BE2C (cell line): ENCODE results near the gene VTI1A.

Experiments
- DNase-seq: peaks from one replicate; pipeline ENCODE4 v3.0.0-alpha.2; 2020
- H3K27me3 ChIP-seq: fragments of 250-450 bp; sonication (Bioruptor Pico); 2 replicates; pipeline ENCODE4 v1.5.1; 2020; ENCODE audit warnings: mild to moderate bottlenecking
- H3K36me3 ChIP-seq: fragments of 250-450 bp; sonication (Bioruptor Pico); 2 replicates; pipeline ENCODE4 v1.5.1; 2020; ENCODE audit warnings: mild to moderate bottlenecking
- H3K4me1 ChIP-seq: fragments of 250-450 bp; sonication (Bioruptor Pico); 2 replicates; pipeline ENCODE4 v1.5.1; 2020
- H3K4me3 ChIP-seq: 2 replicates; pipeline ENCODE4 v1.5.1; 2011; ENCODE audit warnings: low read depth, low read length
- H3K9me3 ChIP-seq: fragments of 250-450 bp; sonication (Bioruptor Pico); 2 replicates; pipeline ENCODE4 v1.5.1; 2020
- CTCF ChIP-seq: IDR thresholded peaks from 2 replicates; pipeline ENCODE4 v1.5.1; 2012; ENCODE audit warnings: mild to moderate bottlenecking, low read depth, low read length

The VTI1A gene

DNA sequence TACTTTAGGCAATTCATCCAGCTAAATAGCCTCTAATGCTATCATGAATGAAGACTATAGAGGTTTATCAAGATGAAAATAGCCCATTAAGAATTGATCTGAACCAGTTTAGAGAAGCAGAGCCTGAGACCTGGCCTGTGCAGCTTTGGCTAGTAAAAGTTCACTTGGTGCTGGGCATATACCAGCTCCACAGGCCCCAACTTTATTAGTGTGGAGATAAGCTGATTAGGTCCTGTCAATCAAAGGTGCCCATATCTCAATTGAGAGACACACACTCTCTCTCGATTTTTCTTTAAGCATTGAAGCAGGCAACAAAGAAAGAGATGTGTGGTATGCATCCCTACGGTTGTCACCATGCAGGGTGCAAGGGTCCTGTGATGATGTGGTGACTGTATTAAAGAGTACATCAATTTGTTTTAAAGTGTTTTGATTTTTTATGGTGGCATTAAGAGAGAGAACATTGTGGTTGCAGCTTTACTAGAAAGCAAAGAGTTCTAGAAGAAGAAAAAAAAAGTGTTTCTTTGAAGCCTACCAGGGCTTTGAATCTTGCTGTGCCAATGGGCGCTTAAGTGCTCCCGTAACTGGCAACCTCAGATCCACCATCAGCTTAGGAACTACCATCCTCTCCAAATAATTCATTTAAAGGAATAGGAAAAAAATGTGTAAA lies 111.6 kb downstream of the VTI1A start:
- H3K27me3 ChIP-seq: no peaks in the 10 kb centered on the region
- peaks cover 3% of the 10 kb centered on the region; the same call in 1 of the 2 replicates for H3K4me1 ChIP-seq
- H3K4me3 ChIP-seq: no peak overlapping the region
- TF ChIP-seq CTCF: no peak
- H3K36me3 ChIP-seq: no peaks in the 10 kb centered on the region
- no peaks in the 10 kb centered on the region for H3K9me3 ChIP-seq
- DNase-seq: peak; percentile 13

DNA sequence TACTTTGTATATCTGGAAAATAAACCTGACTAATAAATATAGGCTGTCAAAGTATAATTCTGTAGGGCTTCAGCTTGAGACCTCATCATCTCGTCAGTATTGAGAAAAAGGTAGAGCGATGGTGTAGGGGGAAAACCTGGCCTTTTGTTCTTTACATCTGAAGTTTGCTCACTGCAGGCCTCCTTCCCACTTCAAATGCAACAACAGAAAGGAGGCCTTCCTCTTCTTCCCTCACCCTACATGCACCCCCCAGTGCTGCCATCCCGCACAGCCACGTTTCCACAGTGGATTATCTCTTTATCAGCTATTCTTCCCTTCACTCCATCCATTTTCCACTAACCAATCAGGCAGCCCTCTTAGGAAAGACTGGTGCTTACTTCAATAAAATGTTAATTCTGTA lies 112.3 kb downstream of the VTI1A start:
- Histone ChIP-seq H3K4me3 (no peak overlapping the region), H3K27me3 (no peaks in the 10 kb centered on the region), H3K9me3 (no peaks in the 10 kb centered on the region), H3K36me3 (no peaks in the 10 kb centered on the region), H3K4me1 (peaks cover 3% of the 10 kb centered on the region; the same call in 1 of the 2 replicates)
- DNase-seq: no peak
- TF ChIP-seq CTCF: no peak

GRCh38 chr10:112562122-112562521 lies 115.1 kb downstream of the VTI1A start:
- no peaks in the 10 kb centered on the region for H3K9me3 ChIP-seq
- no peaks in the 10 kb centered on the region for H3K36me3 ChIP-seq
- no peak overlapping the region for H3K4me3 ChIP-seq
- no peak for DNase-seq
- peaks cover 6% of the 10 kb centered on the region; the same call in 1 of the 2 replicates for H3K4me1 ChIP-seq
- no peaks in the 10 kb centered on the region for H3K27me3 ChIP-seq
- no peak for TF ChIP-seq CTCF

- no peak for DNase-seq
- Histone ChIP-seq H3K9me3 (no peaks in the 10 kb centered on the region), H3K36me3 (no peaks in the 10 kb centered on the region), H3K27me3 (no peaks in the 10 kb centered on the region), H3K4me3 (no peak overlapping the region), H3K4me1 (peaks cover 6% of the 10 kb centered on the region; the same call in 1 of the 2 replicates)
- TF ChIP-seq CTCF: no peak
These were observed 116.0 kb downstream of the VTI1A start for GRCh38 chr10:112562809-112563663.

DNA sequence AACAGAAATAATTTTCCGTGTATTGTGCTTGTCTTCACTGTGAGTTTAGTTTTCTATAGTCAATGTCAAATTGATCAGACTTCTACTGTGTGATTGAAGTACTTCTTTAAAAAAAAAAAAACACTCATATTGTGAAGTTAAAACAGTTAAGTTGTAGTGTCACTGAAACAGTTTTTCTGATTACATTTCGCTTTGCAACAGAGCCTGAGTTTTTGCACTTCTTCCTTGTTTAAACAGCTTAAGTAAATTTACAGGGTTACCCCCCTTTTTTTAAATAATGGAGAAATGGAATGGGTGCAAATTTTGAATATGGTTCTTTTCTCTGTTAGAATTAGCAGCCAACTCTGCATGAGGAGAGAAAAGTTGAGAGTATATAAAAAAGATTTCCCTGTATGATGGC lies 117.3 kb downstream of the VTI1A start:
- H3K4me1 ChIP-seq: peaks cover 3% of the 10 kb centered on the region; the same call in 1 of the 2 replicates
- H3K27me3 ChIP-seq: no peaks in the 10 kb centered on the region
- no peaks in the 10 kb centered on the region for H3K36me3 ChIP-seq
- no peak for DNase-seq
- no peak overlapping the region for H3K4me3 ChIP-seq
- TF ChIP-seq CTCF: no peak
- no peaks in the 10 kb centered on the region for H3K9me3 ChIP-seq

DNA sequence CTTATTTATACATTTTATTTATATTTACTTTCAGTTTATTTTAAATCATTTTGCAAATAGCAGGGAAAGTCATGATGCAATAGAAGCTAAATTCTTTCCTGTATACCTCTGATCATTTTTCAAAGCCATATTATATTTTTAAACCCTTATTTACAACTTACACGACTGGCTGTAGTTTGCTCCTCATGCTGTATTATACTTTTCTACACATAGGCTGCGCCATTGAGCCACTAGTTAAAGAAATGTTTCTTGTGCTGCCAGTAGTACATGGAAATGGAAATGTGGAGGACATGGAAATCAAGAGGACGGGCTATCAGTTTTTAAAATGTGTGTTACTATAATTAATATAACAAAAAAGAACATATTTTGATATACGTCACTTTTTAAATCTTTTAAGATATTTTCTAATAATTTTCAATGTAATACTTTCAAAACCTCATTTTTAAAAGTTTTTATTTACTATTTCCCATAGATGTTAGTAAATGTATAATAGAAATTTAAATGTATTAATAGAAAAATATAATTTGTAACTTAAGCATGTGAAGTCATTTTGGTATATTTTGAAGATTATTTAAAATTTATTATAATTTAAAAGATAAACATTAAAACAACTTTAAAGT lies 118.5 kb downstream of the VTI1A start:
- peak; percentile 86 for TF ChIP-seq CTCF
- DNase-seq: peak; percentile 55
- peaks cover 3% of the 10 kb centered on the region; the same call in 1 of the 2 replicates for H3K4me1 ChIP-seq

More for the DNA sequence above, 118.5 kb downstream of the VTI1A start:
- H3K9me3 ChIP-seq: no peaks in the 10 kb centered on the region
- H3K27me3 ChIP-seq: no peaks in the 10 kb centered on the region
- no peak overlapping the region for H3K4me3 ChIP-seq
- no peaks in the 10 kb centered on the region for H3K36me3 ChIP-seq
